ENCODE measurements around the gene SLC6A1.

Gene SLC6A1

DNA sequence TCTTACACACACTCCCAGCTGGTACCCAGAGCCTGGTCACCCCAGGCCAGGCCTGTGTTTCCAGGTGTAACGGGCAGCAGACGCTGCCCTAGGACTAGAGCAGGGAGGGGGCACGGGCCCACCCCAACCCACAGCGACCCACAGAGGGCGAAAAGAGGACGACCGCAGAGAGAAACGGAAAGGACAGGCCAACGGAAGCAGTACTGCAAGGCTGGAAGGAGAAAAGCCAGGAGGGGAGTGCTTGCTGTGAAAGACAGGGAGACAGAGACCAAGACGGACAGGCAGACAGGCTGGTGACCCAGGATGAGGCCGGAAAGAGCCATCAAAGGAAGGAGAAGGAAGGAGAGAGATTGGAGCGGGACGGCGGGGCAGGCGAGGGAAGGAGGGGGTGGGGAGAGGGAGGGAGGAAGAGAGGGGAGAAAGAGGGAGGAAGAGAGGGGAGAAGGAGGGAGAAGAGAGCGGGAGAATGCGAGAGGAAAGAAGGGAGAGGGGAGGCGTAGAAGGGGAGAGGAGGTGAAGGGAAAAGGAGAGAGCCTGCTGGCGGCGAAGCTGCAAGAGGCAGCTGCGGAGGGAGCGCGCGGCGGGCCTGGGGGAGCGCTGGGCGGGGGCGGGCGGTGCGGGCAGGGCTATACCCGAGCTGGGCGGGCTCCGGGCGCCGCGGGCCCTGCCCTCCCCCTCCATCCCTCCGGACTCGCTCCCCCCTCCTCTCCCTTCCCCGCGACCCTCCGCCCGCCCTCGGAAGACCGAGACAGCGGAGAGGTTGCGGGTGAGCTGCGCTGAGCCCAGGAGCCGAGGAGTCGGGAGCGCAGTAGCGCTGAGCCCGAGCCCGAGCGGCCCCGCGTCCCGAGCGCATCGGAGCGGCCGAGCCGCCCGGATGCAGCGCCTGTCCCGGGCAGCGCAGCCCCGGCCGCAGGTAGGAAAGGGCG is at the start of gene SLC6A1:
SLC6A1 (plus strand) TSS at position 732 of the 926 bp plus-strand sequence. CDS start 24,464 bp downstream, outside the sequence.
- TF ChIP-seq CTCF (conservative IDR thresholded peaks at IDR 0.05; ENCODE audit: low read depth, low read length): peak; percentile 19
- DNase-seq (ENCODE audit: low read depth): no peak
- H3K4me3 ChIP-seq (ENCODE audit: low read length): no peak within 1 kb of the TSS

DNA sequence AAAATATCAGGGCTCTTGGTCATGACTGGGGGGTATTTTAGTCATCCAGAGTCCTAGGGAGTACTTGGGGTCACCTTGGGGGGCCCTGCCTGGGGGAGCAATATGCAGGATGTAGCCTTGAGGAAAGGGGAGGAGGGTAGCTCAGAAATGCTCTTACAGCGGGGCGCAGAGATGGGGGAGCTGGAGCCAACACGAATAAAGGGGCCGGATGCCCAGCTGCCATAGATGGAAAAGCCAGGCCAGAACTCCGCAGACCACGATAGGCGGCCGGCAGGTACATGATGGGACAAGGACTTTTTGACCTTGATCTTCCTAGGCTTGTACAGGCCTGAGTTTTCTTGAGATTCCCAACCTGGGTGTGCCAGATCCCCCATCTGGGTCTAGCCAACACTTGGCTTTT is 47.7 kb upstream of the SLC6A1 start:
- H3K4me3 ChIP-seq (ENCODE audit: low read length): no peak overlapping the region
- no peak for TF ChIP-seq CTCF (conservative IDR thresholded peaks at IDR 0.05; ENCODE audit: low read depth, low read length)
- no peak for DNase-seq (ENCODE audit: low read depth)

- no peak overlapping the region for H3K4me3 ChIP-seq (ENCODE audit: low read length)
- DNase-seq (ENCODE audit: low read depth): no peak
- peak; percentile 85 for TF ChIP-seq CTCF (conservative IDR thresholded peaks at IDR 0.05; ENCODE audit: low read depth, low read length)
Measured at GRCh38 chr3:10945683-10946287, 46.8 kb upstream of the SLC6A1 start.

DNA sequence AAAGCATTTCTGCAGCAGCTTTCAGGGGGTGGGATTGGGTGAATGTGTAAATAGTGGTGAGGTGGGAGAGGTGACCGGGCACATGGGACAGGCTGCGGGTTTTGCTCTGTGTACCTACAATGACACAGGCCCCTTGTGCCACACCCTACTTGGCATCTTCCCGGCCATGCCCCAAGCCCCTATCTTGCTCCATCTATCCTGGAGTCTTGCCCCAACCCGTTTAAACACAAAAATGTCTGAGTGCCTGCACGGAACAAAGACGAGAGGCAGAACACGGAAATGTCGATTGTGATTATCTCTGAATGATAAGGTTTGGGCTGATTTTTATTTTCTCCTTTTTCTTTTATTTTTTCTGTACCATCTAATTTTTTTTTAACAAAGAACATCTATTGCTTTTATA is 46.0 kb upstream of the SLC6A1 start:
- DNase-seq (ENCODE audit: low read depth): no peak
- H3K4me3 ChIP-seq (ENCODE audit: low read length): no peak overlapping the region
- TF ChIP-seq CTCF (conservative IDR thresholded peaks at IDR 0.05; ENCODE audit: low read depth, low read length): no peak

DNA sequence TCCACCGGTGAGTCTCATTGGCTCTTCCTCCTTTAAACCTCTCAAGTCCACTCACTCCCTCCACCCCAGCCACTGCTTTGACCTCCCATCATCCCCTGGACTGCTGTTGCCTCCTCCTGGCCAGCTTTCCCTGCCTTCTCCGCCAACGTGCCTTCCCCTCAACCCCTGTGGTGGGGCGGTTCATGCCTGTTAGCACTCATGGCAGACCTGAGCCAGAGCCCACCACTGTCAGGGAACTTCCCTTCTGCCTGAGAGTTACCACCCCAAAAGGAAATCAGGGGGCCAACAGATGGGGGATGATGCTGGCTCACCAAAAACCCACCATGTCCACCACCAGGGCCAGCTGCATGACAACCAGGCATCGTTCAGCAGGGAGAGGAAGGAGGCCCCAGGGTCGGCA is 44.2 kb upstream of the SLC6A1 start:
- no peak overlapping the region for H3K4me3 ChIP-seq (ENCODE audit: low read length)
- no peak for DNase-seq (ENCODE audit: low read depth)
- no peak for TF ChIP-seq CTCF (conservative IDR thresholded peaks at IDR 0.05; ENCODE audit: low read depth, low read length)

GRCh38 chr3:10949197-10949596 is 43.4 kb upstream of the SLC6A1 start:
- DNase-seq (ENCODE audit: low read depth): no peak
- H3K4me3 ChIP-seq (ENCODE audit: low read length): no peak overlapping the region
- TF ChIP-seq CTCF (conservative IDR thresholded peaks at IDR 0.05; ENCODE audit: low read depth, low read length): no peak
